ENCODE measurements around the gene ADAMTS17.

- TF ChIP-seq EZH2phosphoT487 (IDR thresholded peaks at IDR 0.05; ENCODE audit: borderline replicate concordance), result no peak
- TF ChIP-seq, protein P1, sequence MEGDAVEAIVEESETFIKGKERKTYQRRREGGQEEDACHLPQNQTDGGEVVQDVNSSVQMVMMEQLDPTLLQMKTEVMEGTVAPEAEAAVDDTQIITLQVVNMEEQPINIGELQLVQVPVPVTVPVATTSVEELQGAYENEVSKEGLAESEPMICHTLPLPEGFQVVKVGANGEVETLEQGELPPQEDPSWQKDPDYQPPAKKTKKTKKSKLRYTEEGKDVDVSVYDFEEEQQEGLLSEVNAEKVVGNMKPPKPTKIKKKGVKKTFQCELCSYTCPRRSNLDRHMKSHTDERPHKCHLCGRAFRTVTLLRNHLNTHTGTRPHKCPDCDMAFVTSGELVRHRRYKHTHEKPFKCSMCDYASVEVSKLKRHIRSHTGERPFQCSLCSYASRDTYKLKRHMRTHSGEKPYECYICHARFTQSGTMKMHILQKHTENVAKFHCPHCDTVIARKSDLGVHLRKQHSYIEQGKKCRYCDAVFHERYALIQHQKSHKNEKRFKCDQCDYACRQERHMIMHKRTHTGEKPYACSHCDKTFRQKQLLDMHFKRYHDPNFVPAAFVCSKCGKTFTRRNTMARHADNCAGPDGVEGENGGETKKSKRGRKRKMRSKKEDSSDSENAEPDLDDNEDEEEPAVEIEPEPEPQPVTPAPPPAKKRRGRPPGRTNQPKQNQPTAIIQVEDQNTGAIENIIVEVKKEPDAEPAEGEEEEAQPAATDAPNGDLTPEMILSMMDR (conservative IDR thresholded peaks at IDR 0.05; ENCODE audit: low read length), result no peak
Measured at GRCh38 chr15:100308608-100309007, 33.2 kb downstream of the ADAMTS17 start.
